GM19452 (cell line): ENCODE results near the gene BACH2.

Experiments used
- ATAC-seq: cut with Tn5 transposase; IDR thresholded peaks from one replicate; pipeline ENCODE4 v1.9.1; 2021; ENCODE audit not compliant: unreplicated experiment

The BACH2 gene

GRCh38 chr6:90003069-90003795 is 293.4 kb downstream of the BACH2 start:
- ATAC-seq: no peak

GRCh38 chr6:90000864-90001731 is 295.5 kb downstream of the BACH2 start:
- no peak for ATAC-seq

GRCh38 chr6:89999945-90000825 is 296.5 kb downstream of the BACH2 start:
- no peak for ATAC-seq

GRCh38 chr6:89999154-89999553 is 297.5 kb downstream of the BACH2 start:
- no peak for ATAC-seq

- ATAC-seq: no peak
Observed at GRCh38 chr6:89997456-89998445, 298.9 kb downstream of the BACH2 start.

- ATAC-seq: no peak
Observed at GRCh38 chr6:89993411-89993810, 303.2 kb downstream of the BACH2 start.

GRCh38 chr6:89992818-89993217 is 303.8 kb downstream of the BACH2 start:
- no peak for ATAC-seq

- ATAC-seq: no peak
Observed at GRCh38 chr6:89989742-89990141, 306.9 kb downstream of the BACH2 start.

- ATAC-seq: no peak
Observed at GRCh38 chr6:89987830-89988229, 308.8 kb downstream of the BACH2 start.

- ATAC-seq: no peak
Observed at GRCh38 chr6:89987140-89987539, 309.5 kb downstream of the BACH2 start.

GRCh38 chr6:89986650-89987074 is 310.0 kb downstream of the BACH2 start:
- no peak for ATAC-seq

- ATAC-seq: no peak
Observed at GRCh38 chr6:89985751-89986493, 310.7 kb downstream of the BACH2 start.

GRCh38 chr6:89984926-89985750 is 311.5 kb downstream of the BACH2 start:
- ATAC-seq: no peak

GRCh38 chr6:89980353-89980752 is 316.3 kb downstream of the BACH2 start:
- ATAC-seq: no peak

- no peak for ATAC-seq
Observed at GRCh38 chr6:89979481-89980119, 317.0 kb downstream of the BACH2 start.

GRCh38 chr6:89978749-89979145 is 317.9 kb downstream of the BACH2 start:
- ATAC-seq: no peak

- no peak for ATAC-seq
Observed at GRCh38 chr6:89977808-89978748, 318.6 kb downstream of the BACH2 start.
